GM21515 (cell line): ENCODE data around the gene CCDC200.
"Not testable (repeated sequence)": the region's sequence is repeated elsewhere in the genome, so short reads cannot be mapped to it uniquely, and the experiment has no call there.

Experiments used
- ATAC-seq: cut with Tn5 transposase; IDR thresholded peaks from one replicate; pipeline ENCODE4 v1.9.1; 2021; ENCODE audit not compliant: unreplicated experiment

Gene CCDC200

DNA sequence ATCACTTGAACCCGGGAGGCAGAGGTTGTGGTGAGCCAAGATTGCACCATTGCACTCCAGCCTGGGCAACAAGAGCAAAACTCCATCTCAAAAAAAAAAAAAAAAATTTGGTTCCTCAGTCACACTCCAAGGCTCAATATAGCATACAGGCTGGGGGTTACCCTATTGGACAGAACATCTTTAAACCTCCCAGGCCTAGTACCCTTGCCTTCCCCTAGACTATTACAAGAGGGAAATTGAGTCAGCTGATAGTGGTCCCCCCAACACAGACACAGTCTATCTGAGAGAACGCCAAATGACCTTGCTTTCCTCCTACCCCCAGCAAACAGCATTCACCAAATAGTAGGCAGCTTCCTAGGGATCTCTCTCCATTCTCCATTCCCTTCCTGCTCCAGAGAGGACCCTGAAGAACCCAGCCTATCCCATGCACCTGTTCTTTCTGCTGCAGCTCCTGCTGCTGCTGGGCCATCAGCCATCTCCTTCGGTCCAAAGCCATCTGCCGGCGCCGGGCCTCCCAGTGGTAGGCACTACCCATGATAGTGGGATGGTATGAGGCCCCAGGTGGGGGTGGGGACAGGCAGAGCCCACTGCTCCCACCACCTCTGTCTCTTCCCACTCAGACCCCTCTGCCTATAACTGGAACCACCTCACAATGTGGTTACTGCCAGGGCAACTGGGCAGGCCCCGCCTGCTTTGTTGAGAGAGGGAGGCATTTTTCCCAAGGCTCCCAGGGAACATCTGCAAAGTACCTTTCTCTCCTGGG lies at the start of gene CCDC200:
Gene CCDC200, minus strand, starts transcription at position 604 of the 763 bp plus-strand sequence. Its CDS starts 69 bp downstream, at position 535.
- not testable (repeated sequence) for ATAC-seq

DNA sequence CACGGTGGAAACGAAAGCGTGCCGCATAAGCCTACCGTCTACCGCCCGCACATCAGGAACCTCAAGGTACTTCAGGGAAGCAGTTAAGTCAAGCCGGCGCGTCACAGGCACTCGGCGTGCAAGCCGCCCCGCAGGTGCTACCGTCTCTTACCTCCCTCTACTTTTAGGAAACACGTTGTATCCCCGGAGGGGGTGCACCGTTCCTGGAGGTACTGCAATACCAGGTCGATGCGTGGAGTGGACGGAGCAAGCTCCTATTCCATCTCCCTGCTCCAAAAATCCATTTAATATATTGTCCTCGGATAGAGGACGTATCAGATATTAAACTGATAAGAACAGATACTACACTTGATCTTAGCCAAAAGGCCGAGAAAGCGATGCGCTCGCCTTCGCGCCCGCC lies 44.5 kb upstream of the CCDC200 start:
- not testable (repeated sequence) for ATAC-seq

DNA sequence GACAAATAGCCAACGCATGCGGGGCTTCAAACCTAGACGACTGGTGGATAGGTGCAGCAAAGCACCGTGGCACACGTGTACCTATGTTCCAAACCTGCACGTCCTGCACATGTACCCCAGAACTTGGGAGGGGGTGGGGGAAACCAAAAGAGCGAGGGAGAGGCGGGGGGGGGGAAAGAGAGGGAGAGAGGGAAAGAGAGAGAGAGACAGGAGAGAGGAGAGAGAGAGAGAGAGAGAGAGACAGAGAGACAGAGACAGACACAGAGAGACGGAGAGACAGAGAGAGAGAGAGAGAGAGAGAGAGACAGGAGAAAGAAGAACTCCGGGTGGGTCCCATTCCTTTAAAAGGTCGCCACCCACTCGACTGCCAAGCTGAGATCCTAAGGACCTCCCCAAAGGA lies 44.1 kb upstream of the CCDC200 start:
- not testable (repeated sequence) for ATAC-seq

DNA sequence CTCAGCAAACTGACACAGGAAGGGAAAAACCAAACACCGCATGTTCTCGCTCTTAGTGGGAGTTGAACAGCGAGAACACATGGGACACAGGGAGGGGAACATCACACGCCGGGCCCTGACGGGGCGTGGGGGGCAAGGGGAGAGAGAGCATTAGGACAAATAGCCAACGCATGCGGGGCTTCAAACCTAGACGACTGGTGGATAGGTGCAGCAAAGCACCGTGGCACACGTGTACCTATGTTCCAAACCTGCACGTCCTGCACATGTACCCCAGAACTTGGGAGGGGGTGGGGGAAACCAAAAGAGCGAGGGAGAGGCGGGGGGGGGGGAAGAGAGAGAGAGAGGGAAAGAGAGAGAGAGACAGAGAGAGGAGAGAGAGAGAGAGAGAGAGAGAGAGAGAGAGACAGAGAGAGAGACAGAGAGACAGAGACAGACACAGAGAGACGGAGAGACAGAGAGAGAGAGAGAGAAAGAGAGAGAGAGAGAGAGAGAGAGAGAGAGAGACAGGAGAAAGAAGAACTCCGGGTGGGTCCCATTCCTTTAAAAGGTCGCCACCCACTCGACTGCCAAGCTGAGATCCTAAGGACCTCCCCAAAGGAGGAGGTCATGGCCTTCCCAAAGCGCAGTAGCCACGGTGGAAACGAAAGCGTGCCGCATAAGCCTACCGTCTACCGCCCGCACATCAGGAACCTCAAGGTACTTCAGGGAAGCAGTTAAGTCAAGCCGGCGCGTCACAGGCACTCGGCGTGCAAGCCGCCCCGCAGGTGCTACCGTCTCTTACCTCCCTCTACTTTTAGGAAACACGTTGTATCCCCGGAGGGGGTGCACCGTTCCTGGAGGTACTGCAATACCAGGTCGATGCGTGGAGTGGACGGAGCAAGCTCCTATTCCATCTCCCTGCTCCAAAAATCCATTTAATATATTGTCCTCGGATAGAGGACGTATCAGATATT lies 42.4 kb upstream of the CCDC200 start:
- ATAC-seq: not testable (repeated sequence)

DNA sequence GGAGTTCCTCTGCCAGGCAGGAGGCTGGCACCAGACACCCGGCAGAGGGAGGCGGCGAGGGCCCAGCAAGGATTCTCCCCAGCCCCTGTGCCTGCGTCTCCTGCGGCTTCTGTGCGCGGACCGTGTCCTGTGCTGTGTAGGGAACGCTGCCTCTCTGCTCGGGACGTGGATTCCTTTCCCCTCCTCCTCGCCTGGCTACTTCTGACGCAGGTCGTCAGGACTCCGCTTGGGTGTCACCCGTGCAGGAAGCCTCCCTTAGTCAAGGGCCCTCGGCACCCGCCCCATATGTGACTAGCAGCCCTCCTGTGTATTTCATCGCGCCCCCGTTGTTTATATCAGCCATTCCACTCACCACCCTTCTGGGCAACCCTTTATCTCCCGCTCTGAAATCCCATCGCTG lies 18.0 kb upstream of the CCDC200 start:
- ATAC-seq: not testable (repeated sequence)

DNA sequence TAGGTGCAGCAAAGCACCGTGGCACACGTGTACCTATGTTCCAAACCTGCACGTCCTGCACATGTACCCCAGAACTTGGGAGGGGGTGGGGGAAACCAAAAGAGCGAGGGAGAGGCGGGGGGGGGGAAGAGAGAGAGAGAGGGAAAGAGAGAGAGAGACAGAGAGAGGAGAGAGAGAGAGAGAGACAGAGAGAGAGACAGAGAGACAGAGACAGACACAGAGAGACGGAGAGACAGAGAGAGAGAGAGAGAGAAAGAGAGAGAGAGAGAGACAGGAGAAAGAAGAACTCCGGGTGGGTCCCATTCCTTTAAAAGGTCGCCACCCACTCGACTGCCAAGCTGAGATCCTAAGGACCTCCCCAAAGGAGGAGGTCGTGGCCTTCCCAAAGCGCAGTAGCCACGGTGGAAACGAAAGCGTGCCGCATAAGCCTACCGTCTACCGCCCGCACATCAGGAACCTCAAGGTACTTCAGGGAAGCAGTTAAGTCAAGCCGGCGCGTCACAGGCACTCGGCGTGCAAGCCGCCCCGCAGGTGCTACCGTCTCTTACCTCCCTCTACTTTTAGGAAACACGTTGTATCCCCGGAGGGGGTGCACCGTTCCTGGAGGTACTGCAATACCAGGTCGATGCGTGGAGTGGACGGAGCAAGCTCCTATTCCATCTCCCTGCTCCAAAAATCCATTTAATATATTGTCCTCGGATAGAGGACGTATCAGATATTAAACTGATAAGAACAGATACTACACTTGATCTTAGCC lies 12.4 kb upstream of the CCDC200 start:
- not testable (repeated sequence) for ATAC-seq

DNA sequence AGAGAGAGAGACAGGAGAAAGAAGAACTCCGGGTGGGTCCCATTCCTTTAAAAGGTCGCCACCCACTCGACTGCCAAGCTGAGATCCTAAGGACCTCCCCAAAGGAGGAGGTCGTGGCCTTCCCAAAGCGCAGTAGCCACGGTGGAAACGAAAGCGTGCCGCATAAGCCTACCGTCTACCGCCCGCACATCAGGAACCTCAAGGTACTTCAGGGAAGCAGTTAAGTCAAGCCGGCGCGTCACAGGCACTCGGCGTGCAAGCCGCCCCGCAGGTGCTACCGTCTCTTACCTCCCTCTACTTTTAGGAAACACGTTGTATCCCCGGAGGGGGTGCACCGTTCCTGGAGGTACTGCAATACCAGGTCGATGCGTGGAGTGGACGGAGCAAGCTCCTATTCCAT lies 11.2 kb upstream of the CCDC200 start:
- not testable (repeated sequence) for ATAC-seq

DNA sequence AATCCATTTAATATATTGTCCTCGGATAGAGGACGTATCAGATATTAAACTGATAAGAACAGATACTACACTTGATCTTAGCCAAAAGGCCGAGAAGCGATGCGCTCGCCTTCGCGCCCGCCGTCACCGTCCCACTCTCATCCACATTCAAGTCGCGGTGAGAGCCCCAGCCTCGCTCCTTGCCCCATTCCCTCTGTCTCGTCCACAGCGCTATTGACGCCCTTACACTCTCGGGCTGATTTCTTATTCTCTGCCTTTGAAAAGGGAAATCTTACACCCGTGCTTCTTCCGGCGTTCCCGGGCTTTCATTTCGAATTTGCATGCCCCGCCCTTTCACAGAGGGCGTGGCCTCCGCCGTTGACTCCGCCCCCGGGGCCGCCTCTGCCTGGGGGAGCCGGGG lies 5.5 kb upstream of the CCDC200 start, which contains the start of gene RNU2-1:
Gene RNU2-1, minus strand, starts transcription at position 101 of the 400 bp plus-strand sequence.
- not testable (repeated sequence) for ATAC-seq

DNA sequence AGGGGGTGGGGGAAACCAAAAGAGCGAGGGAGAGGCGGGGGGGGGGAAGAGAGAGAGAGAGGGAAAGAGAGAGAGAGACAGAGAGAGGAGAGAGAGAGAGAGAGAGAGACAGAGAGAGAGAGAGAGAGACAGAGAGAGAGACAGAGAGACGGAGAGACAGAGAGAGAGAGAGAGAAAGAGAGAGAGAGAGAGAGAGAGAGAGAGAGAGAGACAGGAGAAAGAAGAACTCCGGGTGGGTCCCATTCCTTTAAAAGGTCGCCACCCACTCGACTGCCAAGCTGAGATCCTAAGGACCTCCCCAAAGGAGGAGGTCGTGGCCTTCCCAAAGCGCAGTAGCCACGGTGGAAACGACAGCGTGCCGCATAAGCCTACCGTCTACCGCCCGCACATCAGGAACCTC lies 4.8 kb upstream of the CCDC200 start:
- ATAC-seq: not testable (repeated sequence)

DNA sequence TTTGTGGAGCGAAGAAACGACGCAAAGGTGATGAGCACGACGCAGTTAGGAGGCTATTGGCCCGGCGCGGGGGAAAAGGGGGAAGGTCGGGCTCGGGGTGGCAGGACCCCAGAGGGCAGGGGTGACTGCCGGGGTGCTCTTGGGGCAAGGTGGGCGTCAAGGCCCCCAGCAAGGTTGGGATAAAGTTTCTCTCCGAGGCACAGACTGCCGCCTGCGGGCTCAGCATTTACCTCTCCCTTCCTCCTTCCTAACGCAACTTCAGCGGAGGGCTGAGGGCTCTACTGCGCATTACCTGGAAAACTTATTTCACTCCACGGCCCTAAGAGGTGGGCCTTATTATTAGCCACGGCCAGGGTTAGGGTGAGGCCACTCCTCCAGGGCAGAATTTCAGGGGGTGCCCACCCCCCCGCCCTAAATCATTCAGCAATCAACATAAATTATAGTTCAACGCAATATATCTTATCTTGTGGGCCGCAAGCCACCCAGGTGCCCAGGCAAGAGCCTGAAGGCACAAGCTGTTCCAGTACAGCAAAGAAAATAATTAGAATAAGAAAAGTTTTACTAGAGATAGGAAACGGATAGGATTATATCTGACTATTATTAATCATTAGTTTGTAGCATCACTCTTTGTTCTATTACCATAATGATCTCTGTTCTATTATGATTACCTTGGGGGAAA lies 3.7 kb upstream of the CCDC200 start:
- not testable (repeated sequence) for ATAC-seq

DNA sequence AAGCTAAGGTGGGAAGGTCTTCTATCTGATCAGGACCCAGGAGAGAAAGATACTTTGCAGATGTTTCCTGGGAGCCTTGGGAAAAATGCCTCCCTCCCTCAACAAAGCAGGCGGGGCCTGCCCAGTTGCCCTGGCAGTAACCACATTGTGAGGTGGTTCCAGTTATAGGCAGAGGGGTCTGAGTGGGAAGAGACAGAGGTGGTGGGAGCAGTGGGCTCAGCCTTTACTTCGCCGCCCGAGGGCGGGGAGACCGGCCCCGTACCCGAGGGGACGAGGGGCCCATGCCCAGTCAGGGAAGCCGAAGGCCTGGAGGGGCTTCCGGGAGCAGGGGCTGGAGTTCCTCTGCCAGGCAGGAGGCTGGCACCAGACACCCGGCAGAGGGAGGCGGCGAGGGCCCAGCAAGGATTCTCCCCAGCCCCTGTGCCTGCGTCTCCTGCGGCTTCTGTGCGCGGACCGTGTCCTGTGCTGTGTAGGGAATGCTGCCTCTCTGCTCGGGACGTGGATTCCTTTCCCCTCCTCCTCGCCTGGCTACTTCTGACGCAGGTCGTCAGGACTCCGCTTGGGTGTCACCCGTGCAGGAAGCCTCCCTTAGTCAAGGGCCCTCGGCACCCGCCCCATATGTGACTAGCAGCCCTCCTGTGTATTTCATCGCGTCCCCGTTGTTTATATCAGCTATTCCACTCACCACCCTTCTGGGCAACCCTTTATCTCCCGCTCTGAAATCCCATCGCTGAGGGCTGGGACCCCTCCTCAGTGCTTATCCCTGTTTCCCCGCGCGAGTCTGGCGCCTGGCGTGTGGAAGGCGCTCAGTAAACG lies 3.0 kb upstream of the CCDC200 start:
- not testable (repeated sequence) for ATAC-seq

DNA sequence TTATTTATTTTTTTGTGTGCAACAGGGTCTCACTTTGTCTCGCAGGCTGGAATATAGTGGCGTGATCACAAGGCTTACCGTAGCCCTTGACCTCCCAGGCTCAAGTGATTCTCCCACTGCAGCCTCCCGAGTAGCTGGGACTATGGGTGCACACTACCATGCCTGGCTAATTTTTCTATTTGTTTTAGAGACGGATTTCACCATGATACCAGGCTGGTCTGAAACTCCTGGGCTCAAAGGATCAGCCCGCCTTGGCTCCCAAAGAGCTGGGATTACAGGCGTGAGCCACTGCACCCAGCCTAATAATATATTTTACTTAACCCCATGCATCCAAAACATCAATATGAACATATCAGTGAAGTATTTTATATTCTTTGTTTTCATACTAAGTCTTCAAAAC lies 2.0 kb downstream of the CCDC200 start:
- ATAC-seq: no peak

DNA sequence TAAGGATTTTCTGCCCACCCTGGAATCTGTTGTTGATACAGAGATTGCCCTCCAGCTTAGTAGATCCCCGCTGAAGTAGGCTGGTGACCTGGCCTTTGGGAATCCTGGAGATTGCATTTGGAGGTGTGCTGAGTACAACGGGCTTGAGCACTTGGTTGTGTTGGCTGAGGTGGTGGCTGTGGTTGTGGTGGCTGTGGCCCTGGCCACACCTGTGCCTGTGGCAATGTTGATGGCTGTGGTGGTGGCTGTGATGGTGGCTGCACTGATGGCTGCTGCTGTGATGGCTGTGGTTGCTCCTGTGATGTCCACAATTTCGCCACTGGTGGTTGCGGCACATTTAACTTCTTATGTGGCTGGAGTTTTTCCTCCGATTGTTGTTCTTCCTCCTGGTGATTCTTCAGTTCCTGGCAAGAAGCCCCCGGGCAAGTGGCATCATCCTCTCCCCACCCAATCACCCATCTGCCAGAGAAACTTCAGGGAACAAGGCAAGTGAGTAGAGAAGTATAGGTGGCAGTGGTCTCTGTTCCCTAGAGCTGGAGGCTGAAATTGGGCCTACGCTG lies 4.2 kb downstream of the CCDC200 start:
- ATAC-seq: no peak

DNA sequence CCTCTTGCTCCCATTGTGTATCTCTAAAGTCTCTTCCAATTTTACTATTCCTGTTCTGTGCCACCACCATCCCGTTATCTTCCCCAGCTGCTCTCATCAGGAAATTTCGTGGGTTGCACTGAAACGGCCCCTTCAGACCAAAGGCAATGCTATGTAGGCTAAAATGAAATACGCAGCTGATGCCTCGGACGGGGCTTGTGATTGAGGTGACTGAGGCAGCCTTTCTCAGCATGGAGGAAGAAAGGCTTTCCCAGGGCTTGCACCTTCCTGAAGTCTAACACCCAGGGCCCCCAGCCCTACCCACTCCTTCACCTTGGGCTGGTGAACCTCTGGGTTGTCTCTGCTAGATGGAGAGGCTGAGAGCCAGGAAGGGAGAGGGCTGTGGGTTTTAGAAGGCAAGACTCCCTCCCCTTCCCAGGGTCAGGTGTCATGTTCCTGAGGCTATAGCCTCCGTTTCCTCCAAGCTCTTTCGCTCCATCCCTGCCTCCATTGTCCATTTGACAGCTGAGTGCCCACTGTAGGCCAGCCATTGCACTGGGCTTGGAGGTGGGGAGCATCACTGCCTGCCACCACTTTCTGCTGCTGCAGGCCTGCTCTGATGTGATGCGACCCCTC lies 7.8 kb downstream of the CCDC200 start:
- no peak for ATAC-seq

DNA sequence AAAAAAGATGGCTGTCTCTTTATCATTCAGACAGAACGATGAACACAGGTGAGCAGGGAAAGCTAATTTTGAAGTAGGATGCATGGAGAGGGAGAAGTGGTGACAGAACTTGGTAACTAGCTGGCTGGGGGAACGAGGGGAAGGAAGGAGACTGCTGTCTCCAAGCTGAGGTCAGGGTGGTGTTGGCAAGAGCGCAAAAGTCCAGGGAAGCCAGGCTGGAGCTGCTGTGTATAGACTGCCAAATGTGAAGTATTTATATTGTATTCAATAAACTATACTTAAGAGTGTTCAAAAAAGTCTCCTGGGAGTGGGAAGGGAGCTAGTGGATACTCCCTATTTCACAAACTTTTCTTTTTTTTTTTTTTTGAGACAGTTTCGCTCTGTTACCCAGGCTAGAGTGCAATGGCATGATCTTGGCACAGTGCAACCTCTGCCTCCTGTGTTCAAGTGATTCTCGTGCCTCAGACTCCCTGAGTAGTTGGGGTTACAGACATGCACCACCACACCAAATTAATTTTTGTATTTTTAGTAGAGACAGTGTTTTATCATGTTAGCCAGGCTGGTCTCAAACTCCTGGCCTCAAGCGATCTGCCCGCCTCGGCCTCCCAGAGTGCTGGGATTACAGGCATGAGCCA lies 8.6 kb downstream of the CCDC200 start:
- ATAC-seq: no peak

DNA sequence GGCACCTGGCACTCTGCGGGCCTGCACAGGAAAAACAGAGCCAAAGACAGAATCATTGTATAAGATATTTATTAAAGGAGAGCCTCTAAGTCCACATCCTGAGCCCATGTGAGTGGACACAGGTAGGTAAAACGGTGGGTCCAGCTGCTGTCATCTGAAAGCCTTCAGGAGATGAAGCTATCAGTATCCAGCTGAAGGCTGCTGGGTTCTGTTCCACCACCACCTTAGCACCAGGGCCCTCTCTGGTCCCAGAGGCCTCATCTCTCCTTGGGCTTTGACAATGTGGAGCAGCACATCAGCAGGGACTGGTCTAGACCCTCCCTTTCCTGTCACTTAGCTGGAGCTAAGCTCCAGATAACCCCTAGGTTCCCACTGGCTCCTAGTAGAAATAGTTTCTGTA lies 9.4 kb downstream of the CCDC200 start:
- ATAC-seq: no peak

DNA sequence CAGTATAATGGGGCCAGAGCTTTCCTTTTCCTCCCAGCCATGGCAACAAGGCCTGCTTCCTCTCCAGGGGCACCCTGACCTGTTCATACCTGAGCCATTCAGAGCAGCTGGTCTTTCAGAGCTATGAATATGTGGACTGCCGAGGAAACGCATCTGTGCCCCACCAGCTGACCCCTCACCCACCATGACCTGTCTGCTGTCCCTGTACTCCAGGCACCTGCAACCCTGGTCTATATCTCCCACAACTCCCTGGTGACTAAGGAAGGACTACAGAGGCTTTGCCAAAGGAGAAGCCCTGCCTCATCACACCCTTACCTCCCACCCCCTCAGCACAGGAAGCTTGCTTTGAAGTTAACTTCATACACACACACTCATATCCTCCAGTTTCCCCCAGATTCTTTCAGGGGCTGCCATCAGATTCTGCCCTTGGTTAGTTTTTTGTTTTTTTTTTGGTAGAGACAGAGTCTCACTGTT lies 10.8 kb downstream of the CCDC200 start:
- ATAC-seq: no peak
